KMS-11 (cell line): ENCODE measurements around the gene PRKCG.

Experiments used
- H2AFZ ChIP-seq: fragments of 200-600 bp; sonication (generic); 2 replicates; pipeline ENCODE4 v1.6.1; 2016; ENCODE audit warnings: antibody characterized with exemption, mixed run types, low read depth
- H3K27ac ChIP-seq: fragments of 200-600 bp; sonication (generic); 2 replicates; pipeline ENCODE4 v1.6.1; 2016; ENCODE audit warnings: mild to moderate bottlenecking, mixed run types
- H3K27me3 ChIP-seq: fragments of 200-600 bp; sonication (generic); 2 replicates; pipeline ENCODE4 v1.6.1; 2017; ENCODE audit warnings: mild to moderate bottlenecking, low read depth, mixed run types, moderate library complexity; ENCODE audit not compliant: insufficient read depth
- H3K36me3 ChIP-seq: fragments of 200-600 bp; sonication (generic); 2 replicates; pipeline ENCODE4 v1.6.1; 2017; ENCODE audit warnings: mild to moderate bottlenecking, mixed run types; ENCODE audit not compliant: insufficient read depth
- H3K4me1 ChIP-seq: fragments of 200-600 bp; sonication (generic); 2 replicates; pipeline ENCODE4 v1.6.1; 2016; ENCODE audit warnings: mild to moderate bottlenecking, low read depth, mixed run types; ENCODE audit not compliant: poor library complexity, severe bottlenecking
- H3K4me2 ChIP-seq: fragments of 200-600 bp; sonication (generic); 2 replicates; pipeline ENCODE4 v1.7.0; 2016; ENCODE audit warnings: mild to moderate bottlenecking, mixed run types
- H3K4me3 ChIP-seq: fragments of 200-600 bp; sonication (generic); IDR thresholded peaks from 2 replicates; pipeline ENCODE4 v1.6.1; 2017; ENCODE audit warnings: low read depth, low read length, mixed read lengths; ENCODE audit not compliant: insufficient read depth
- H3K79me2 ChIP-seq: fragments of 200-600 bp; sonication (generic); 2 replicates; pipeline ENCODE4 v1.6.1; 2016; ENCODE audit warnings: low read depth, mixed run types; ENCODE audit not compliant: insufficient read depth
- H3K9ac ChIP-seq: fragments of 200-600 bp; sonication (generic); 2 replicates; pipeline ENCODE4 v1.6.1; 2016; ENCODE audit warnings: mild to moderate bottlenecking, mixed run types
- H4K20me1 ChIP-seq: fragments of 200-600 bp; sonication (generic); 2 replicates; pipeline ENCODE4 v1.6.1; 2016; ENCODE audit warnings: mild to moderate bottlenecking, mixed run types; ENCODE audit not compliant: insufficient read depth
- TF ChIP-seq, protein P1 (sequence below): fragments of 200-600 bp; sonication (generic); conservative IDR thresholded peaks from 2 replicates; pipeline ENCODE4 v1.6.1; 2017; ENCODE audit warnings: low read depth, mild to moderate bottlenecking, antibody characterized with exemption, low read length, moderate library complexity, mixed read lengths

PRKCG gene

DNA sequence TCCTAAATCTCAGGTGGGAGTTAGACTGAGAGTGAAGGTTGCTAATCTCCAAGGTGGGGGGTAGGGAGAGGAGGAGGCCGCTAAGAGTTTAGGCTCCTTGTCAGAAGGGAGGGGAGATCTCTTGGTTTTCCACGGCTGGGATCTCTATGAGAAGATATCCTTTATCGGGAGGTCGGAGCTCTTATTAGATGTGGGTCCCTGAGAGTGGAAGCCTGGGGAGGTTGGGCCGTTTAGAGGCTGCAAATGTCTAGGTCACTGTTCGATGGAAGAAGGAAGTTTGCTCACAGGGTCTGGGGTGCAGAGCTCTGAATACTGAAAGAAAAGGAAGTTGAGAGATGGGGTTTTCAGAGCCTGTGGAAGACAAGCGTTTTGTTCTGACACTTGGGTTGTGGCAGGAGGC, 10.5 kb upstream of the PRKCG start:
- Histone ChIP-seq H3K4me1 (no peaks in the 10 kb centered on the region), H3K27ac (no peak overlapping the region), H3K4me2 (no peak overlapping the region), H3K9ac (no peak overlapping the region), H4K20me1 (no peaks in the 10 kb centered on the region), H3K27me3 (no peaks in the 10 kb centered on the region), H2AFZ (no peak overlapping the region), H3K36me3 (no peaks in the 10 kb centered on the region), H3K79me2 (no peaks in the 10 kb centered on the region), H3K4me3 (no peak overlapping the region)
- TF ChIP-seq, protein P1, sequence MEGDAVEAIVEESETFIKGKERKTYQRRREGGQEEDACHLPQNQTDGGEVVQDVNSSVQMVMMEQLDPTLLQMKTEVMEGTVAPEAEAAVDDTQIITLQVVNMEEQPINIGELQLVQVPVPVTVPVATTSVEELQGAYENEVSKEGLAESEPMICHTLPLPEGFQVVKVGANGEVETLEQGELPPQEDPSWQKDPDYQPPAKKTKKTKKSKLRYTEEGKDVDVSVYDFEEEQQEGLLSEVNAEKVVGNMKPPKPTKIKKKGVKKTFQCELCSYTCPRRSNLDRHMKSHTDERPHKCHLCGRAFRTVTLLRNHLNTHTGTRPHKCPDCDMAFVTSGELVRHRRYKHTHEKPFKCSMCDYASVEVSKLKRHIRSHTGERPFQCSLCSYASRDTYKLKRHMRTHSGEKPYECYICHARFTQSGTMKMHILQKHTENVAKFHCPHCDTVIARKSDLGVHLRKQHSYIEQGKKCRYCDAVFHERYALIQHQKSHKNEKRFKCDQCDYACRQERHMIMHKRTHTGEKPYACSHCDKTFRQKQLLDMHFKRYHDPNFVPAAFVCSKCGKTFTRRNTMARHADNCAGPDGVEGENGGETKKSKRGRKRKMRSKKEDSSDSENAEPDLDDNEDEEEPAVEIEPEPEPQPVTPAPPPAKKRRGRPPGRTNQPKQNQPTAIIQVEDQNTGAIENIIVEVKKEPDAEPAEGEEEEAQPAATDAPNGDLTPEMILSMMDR: no peak

DNA sequence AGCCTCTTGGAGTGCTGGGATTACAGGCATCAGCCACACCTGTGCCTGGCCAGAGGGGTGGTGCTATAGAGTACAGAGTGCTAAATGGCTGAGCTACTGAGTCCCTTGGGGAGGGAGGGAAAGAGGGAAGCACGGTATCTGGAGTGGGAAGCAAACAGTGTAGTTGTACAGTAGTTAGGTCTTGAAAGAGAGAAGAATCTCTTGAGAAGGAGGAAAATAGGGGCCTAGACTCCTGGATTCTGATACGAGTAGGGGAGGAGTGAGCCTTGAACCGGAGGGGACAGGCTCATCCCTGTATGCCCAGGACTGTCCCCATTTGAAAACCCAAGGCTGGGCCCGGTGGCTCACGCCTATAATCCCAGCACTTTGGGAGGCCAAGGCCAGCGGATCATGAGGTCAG, 9.2 kb upstream of the PRKCG start:
- H3K9ac ChIP-seq: no peak overlapping the region

DNA sequence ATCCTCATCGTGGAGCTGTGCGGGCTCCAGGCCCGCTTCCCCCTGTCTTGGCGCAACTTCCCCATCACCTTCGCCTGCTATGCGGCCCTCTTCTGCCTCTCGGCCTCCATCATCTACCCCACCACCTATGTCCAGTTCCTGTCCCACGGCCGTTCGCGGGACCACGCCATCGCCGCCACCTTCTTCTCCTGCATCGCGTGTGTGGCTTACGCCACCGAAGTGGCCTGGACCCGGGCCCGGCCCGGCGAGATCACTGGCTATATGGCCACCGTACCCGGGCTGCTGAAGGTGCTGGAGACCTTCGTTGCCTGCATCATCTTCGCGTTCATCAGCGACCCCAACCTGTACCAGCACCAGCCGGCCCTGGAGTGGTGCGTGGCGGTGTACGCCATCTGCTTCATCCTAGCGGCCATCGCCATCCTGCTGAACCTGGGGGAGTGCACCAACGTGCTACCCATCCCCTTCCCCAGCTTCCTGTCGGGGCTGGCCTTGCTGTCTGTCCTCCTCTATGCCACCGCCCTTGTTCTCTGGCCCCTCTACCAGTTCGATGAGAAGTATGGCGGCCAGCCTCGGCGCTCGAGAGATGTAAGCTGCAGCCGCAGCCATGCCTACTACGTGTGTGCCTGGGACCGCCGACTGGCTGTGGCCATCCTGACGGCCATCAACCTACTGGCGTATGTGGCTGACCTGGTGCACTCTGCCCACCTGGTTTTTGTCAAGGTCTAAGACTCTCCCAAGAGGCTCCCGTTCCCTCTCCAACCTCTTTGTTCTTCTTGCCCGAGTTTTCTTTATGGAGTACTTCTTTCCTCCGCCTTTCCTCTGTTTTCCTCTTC, 8.0 kb upstream of the PRKCG start:
- Histone ChIP-seq H3K36me3 (no peaks in the 10 kb centered on the region), H3K4me2 (no peak overlapping the region), H3K9ac (no peak overlapping the region), H3K27me3 (0 out of 2 replicates have a peak, but pooled peaks cover 5% of the 10 kb centered on the region), H2AFZ (no peak overlapping the region), H3K27ac (no peak overlapping the region), H3K4me3 (no peak overlapping the region), H3K4me1 (no peaks in the 10 kb centered on the region), H4K20me1 (no peaks in the 10 kb centered on the region), H3K79me2 (no peaks in the 10 kb centered on the region)
- TF ChIP-seq, protein P1: no peak

More for the DNA sequence above, 9.2 kb upstream of the PRKCG start:
- Histone ChIP-seq H3K4me1 (no peaks in the 10 kb centered on the region), H4K20me1 (no peaks in the 10 kb centered on the region), H3K79me2 (no peaks in the 10 kb centered on the region), H2AFZ (no peak overlapping the region), H3K4me3 (no peak overlapping the region), H3K36me3 (no peaks in the 10 kb centered on the region), H3K27me3 (no peaks in the 10 kb centered on the region), H3K27ac (no peak overlapping the region), H3K4me2 (no peak overlapping the region)
- TF ChIP-seq, protein P1: no peak

DNA sequence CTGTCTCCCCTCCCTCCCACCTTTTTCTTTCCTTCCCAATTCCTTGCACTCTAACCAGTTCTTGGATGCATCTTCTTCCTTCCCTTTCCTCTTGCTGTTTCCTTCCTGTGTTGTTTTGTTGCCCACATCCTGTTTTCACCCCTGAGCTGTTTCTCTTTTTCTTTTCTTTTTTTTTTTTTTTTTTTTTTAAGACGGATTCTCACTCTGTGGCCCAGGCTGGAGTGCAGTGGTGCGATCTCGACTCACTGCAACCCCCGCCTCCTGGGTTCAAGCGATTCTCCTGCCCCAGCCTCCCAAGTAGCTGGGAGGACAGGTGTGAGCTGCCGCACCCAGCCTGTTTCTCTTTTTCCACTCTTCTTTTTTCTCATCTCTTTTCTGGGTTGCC, 7.4 kb upstream of the PRKCG start:
- H3K4me3 ChIP-seq: no peak overlapping the region
- no peak overlapping the region for H2AFZ ChIP-seq
- TF ChIP-seq, protein P1: no peak
- no peaks in the 10 kb centered on the region for H4K20me1 ChIP-seq
- no peak overlapping the region for H3K4me2 ChIP-seq
- no peak overlapping the region for H3K27ac ChIP-seq
- H3K79me2 ChIP-seq: no peaks in the 10 kb centered on the region
- no peaks in the 10 kb centered on the region for H3K36me3 ChIP-seq
- H3K9ac ChIP-seq: no peak overlapping the region
- H3K4me1 ChIP-seq: no peaks in the 10 kb centered on the region
- H3K27me3 ChIP-seq: 0 out of 2 replicates have a peak, but pooled peaks cover 5% of the 10 kb centered on the region
